ENCODE results near the gene CTRB1.

The CTRB1 gene

GRCh38 chr16:75195811-75196790, 22.7 kb upstream of the CTRB1 start:
- H3K4me2 ChIP-seq (ENCODE audit: low read length) = no peak overlapping the region
- no peak for TF ChIP-seq CTCF (IDR thresholded peaks at IDR 0.05; ENCODE audit: low read length)
- no peak for TF ChIP-seq EZH2 (IDR thresholded peaks at IDR 0.05; ENCODE audit: borderline replicate concordance, low read length)
- no peaks in the 10 kb centered on the region for H3K36me3 ChIP-seq (ENCODE audit: insufficient read depth, low read length)
- no peak overlapping the region for H3K9ac ChIP-seq (ENCODE audit: low read length)
- H3K4me3 ChIP-seq (ENCODE audit: low read depth, low read length, poor library complexity, severe bottlenecking) = no peak overlapping the region
- H3K9me2 ChIP-seq (ENCODE audit: low read depth, low read length) = no peaks in the 10 kb centered on the region
- H3K27me3 ChIP-seq (ENCODE audit: insufficient read depth, low read length) = peaks cover 8% of the 10 kb centered on the region; the same call in 1 of the 2 replicates
- no peak overlapping the region for H2AFZ ChIP-seq (ENCODE audit: low read length)
- H3K27ac ChIP-seq (ENCODE audit: low read depth, low read length, poor library complexity, severe bottlenecking) = no peak overlapping the region
- no peaks in the 10 kb centered on the region for H3K79me2 ChIP-seq (ENCODE audit: insufficient read depth, low read length)
- H3K4me1 ChIP-seq (ENCODE audit: insufficient read depth, low read length, severe bottlenecking) = peaks cover under 1% of the 10 kb centered on the region
- H3F3A ChIP-seq (ENCODE audit: insufficient read depth, low read length) = no peaks in the 10 kb centered on the region
- no peaks in the 10 kb centered on the region for H4K20me1 ChIP-seq (ENCODE audit: insufficient read depth, low read length)
- H3K9me3 ChIP-seq (ENCODE audit: low read length) = no peaks in the 10 kb centered on the region

- no peak overlapping the region for H3K4me2 ChIP-seq (ENCODE audit: low read length)
- no peak overlapping the region for H3K4me3 ChIP-seq (ENCODE audit: low read depth, low read length, poor library complexity, severe bottlenecking)
- H3K36me3 ChIP-seq (ENCODE audit: insufficient read depth, low read length) = no peaks in the 10 kb centered on the region
- H3F3A ChIP-seq (ENCODE audit: insufficient read depth, low read length) = no peaks in the 10 kb centered on the region
- H4K20me1 ChIP-seq (ENCODE audit: insufficient read depth, low read length) = no peaks in the 10 kb centered on the region
- H3K27me3 ChIP-seq (ENCODE audit: insufficient read depth, low read length) = peaks cover 6% of the 10 kb centered on the region; the same call in 1 of the 2 replicates
- H3K79me2 ChIP-seq (ENCODE audit: insufficient read depth, low read length) = no peaks in the 10 kb centered on the region
- H3K27ac ChIP-seq (ENCODE audit: low read depth, low read length, poor library complexity, severe bottlenecking) = no peak overlapping the region
- no peaks in the 10 kb centered on the region for H3K9me2 ChIP-seq (ENCODE audit: low read depth, low read length)
- peaks cover 6% of the 10 kb centered on the region for H3K4me1 ChIP-seq (ENCODE audit: insufficient read depth, low read length, severe bottlenecking)
- H3K9ac ChIP-seq (ENCODE audit: low read length) = no peak overlapping the region
- TF ChIP-seq CTCF (IDR thresholded peaks at IDR 0.05; ENCODE audit: low read length) = no peak
- H3K9me3 ChIP-seq (ENCODE audit: low read length) = no peaks in the 10 kb centered on the region
- no peak overlapping the region for H2AFZ ChIP-seq (ENCODE audit: low read length)
These were observed 22.0 kb upstream of the CTRB1 start for GRCh38 chr16:75196836-75197235.

- Histone ChIP-seq H3K27me3 (ENCODE audit: insufficient read depth, low read length) (peaks cover 4% of the 10 kb centered on the region; the same call in 1 of the 2 replicates), H3K79me2 (ENCODE audit: insufficient read depth, low read length) (no peaks in the 10 kb centered on the region), H4K20me1 (ENCODE audit: insufficient read depth, low read length) (no peaks in the 10 kb centered on the region), H3K9me2 (ENCODE audit: low read depth, low read length) (no peaks in the 10 kb centered on the region), H3K4me3 (ENCODE audit: low read depth, low read length, poor library complexity, severe bottlenecking) (no peak overlapping the region), H3K36me3 (ENCODE audit: insufficient read depth, low read length) (no peaks in the 10 kb centered on the region), H2AFZ (ENCODE audit: low read length) (no peak overlapping the region), H3K27ac (ENCODE audit: low read depth, low read length, poor library complexity, severe bottlenecking) (no peak overlapping the region), H3K9me3 (ENCODE audit: low read length) (no peaks in the 10 kb centered on the region), H3F3A (ENCODE audit: insufficient read depth, low read length) (no peaks in the 10 kb centered on the region), H3K4me2 (ENCODE audit: low read length) (no peak overlapping the region), H3K9ac (ENCODE audit: low read length) (no peak overlapping the region), H3K4me1 (ENCODE audit: insufficient read depth, low read length, severe bottlenecking) (peaks cover 6% of the 10 kb centered on the region)
- TF ChIP-seq EZH2 (IDR thresholded peaks at IDR 0.05; ENCODE audit: borderline replicate concordance, low read length) (no peak), CTCF (IDR thresholded peaks at IDR 0.05; ENCODE audit: low read length) (no peak)
These were observed 21.2 kb upstream of the CTRB1 start for GRCh38 chr16:75197522-75198134.
